Activated CD8-positive, alpha-beta memory T cell treated with anti-CD3 and anti-CD28 coated beads, Interleukin-2, amount 10 ng/mL, durations not matched to agents 7 days and 5 days (primary cell): Measurements from ENCODE around the gene TOPAZ1. TPM values are rescaled to one million over a fixed set of nuclear protein-coding genes. Genes with fewer than 3 reads are reported as not detected.
A peak's percentile ranks its signal among the peaks of the same experiment; 100 is the strongest.

Experiments
- ATAC-seq: fragments of 150-1000 bp; cut with Tn5 transposase; one replicate; pipeline ENCODE4 v1.10.0; 2021; ENCODE audit warnings: moderate library complexity
- CTCF ChIA-PET: fragments of 350-600 bp; sonication (Branson Sonifier 250); formaldehyde crosslinking; loops from one replicate; lab custom pipeline; 2021; ENCODE audit warnings: antibody characterized with exemption; lab: Charles Lee
- DNase-seq: peaks from one replicate; pipeline ENCODE4 v3.0.0-alpha.2; 2020
- H3K27ac Mint-ChIP-seq: one replicate; pipeline ENCODE4 v1.8.0; 2021; ENCODE audit warnings: mild to moderate bottlenecking, mixed read lengths
- H3K27me3 Mint-ChIP-seq: one replicate; pipeline ENCODE4 v1.8.0; 2021; ENCODE audit warnings: mixed read lengths
- H3K36me3 Mint-ChIP-seq: one replicate; pipeline ENCODE4 v1.8.0; 2021; ENCODE audit warnings: mild to moderate bottlenecking, mixed read lengths
- H3K4me1 Mint-ChIP-seq: one replicate; pipeline ENCODE4 v1.8.0; 2021; ENCODE audit warnings: mixed read lengths
- H3K4me3 Mint-ChIP-seq: one replicate; pipeline ENCODE4 v1.8.0; 2021; ENCODE audit warnings: mild to moderate bottlenecking, moderate library complexity, mixed read lengths
- H3K9me3 Mint-ChIP-seq: one replicate; pipeline ENCODE4 v1.8.0; 2022; ENCODE audit warnings: low read depth, mixed read lengths
- total RNA-seq, 2 experiments: library from RNA; stranded (reverse); gene quantifications; one replicate each; pipeline ENCODE4 v1.2.3, GENCODE V29; 2021

Gene TOPAZ1
- total RNA-seq, 2 experiments from 2014 or later = not detected

GRCh38 chr3:44323341-44323955 lies 81.8 kb downstream of the TOPAZ1 start:
- Mint-ChIP-seq H3K4me1 (no peaks in the 10 kb centered on the region), H3K4me3 (no peak overlapping the region), H3K36me3 (no peaks in the 10 kb centered on the region), H3K27me3 (peaks cover 30% of the 10 kb centered on the region), H3K9me3 (no peaks in the 10 kb centered on the region), H3K27ac (no peak overlapping the region)
- CTCF ChIA-PET = interaction anchor here (0.7 to 1.0 kb wide), 2 partner anchors 10 to 15 kb away, joined by 3 read pairs; no protein-coding TSS in a partner anchor
- peak; percentile 59 for DNase-seq
- ATAC-seq = no peak

GRCh38 chr3:44324584-44324983 lies 82.9 kb downstream of the TOPAZ1 start:
- Mint-ChIP-seq H3K27ac (no peak overlapping the region), H3K4me3 (no peak overlapping the region), H3K4me1 (no peaks in the 10 kb centered on the region), H3K27me3 (peaks cover 31% of the 10 kb centered on the region), H3K9me3 (no peaks in the 10 kb centered on the region), H3K36me3 (no peaks in the 10 kb centered on the region)
- DNase-seq (no peak), ATAC-seq (no peak)
- CTCF ChIA-PET = no interaction called here

GRCh38 chr3:44326019-44326418 lies 84.3 kb downstream of the TOPAZ1 start:
- Mint-ChIP-seq H3K4me1 (no peaks in the 10 kb centered on the region), H3K27ac (no peak overlapping the region), H3K27me3 (peaks cover 36% of the 10 kb centered on the region), H3K36me3 (no peaks in the 10 kb centered on the region), H3K4me3 (no peak overlapping the region), H3K9me3 (no peaks in the 10 kb centered on the region)
- no peak for ATAC-seq
- CTCF ChIA-PET = no interaction called here
- DNase-seq = no peak

GRCh38 chr3:44326515-44326914 lies 84.8 kb downstream of the TOPAZ1 start:
- peaks cover 31% of the 10 kb centered on the region for H3K27me3 Mint-ChIP-seq
- no peaks in the 10 kb centered on the region for H3K36me3 Mint-ChIP-seq
- no peak for ATAC-seq
- no peak overlapping the region for H3K4me3 Mint-ChIP-seq
- no peaks in the 10 kb centered on the region for H3K4me1 Mint-ChIP-seq
- DNase-seq = no peak
- CTCF ChIA-PET = no interaction called here
- H3K9me3 Mint-ChIP-seq = no peaks in the 10 kb centered on the region
- H3K27ac Mint-ChIP-seq = no peak overlapping the region

- Mint-ChIP-seq H3K9me3 (no peaks in the 10 kb centered on the region), H3K27ac (no peak overlapping the region), H3K4me1 (no peaks in the 10 kb centered on the region), H3K4me3 (no peak overlapping the region), H3K27me3 (peaks cover 29% of the 10 kb centered on the region), H3K36me3 (no peaks in the 10 kb centered on the region)
- DNase-seq = no peak
- CTCF ChIA-PET = interaction anchor here (0.7 to 1.1 kb wide), 2 partner anchors 8 to 10 kb away, joined by 3 read pairs; no protein-coding TSS in a partner anchor
- no peak for ATAC-seq
These were observed 88.3 kb downstream of the TOPAZ1 start for GRCh38 chr3:44329946-44330345.

- H3K4me1 Mint-ChIP-seq = no peaks in the 10 kb centered on the region
- H3K36me3 Mint-ChIP-seq = no peaks in the 10 kb centered on the region
- peaks cover 26% of the 10 kb centered on the region for H3K27me3 Mint-ChIP-seq
- no peak overlapping the region for H3K4me3 Mint-ChIP-seq
- ATAC-seq (no peak), DNase-seq (no peak)
- CTCF ChIA-PET = no interaction called here
- no peak overlapping the region for H3K27ac Mint-ChIP-seq
- H3K9me3 Mint-ChIP-seq = no peaks in the 10 kb centered on the region
These were observed 88.8 kb downstream of the TOPAZ1 start for GRCh38 chr3:44330444-44330843.

GRCh38 chr3:44334326-44334725 lies 92.6 kb downstream of the TOPAZ1 start:
- no peak for ATAC-seq
- CTCF ChIA-PET = no interaction called here
- DNase-seq = no peak
- Mint-ChIP-seq H3K36me3 (no peaks in the 10 kb centered on the region), H3K27ac (no peak overlapping the region), H3K4me1 (peaks cover 9% of the 10 kb centered on the region), H3K4me3 (no peak overlapping the region), H3K27me3 (peaks cover 14% of the 10 kb centered on the region), H3K9me3 (no peaks in the 10 kb centered on the region)

- H3K36me3 Mint-ChIP-seq = peaks cover 9% of the 10 kb centered on the region
- peaks cover 22% of the 10 kb centered on the region for H3K4me1 Mint-ChIP-seq
- H3K9me3 Mint-ChIP-seq = no peaks in the 10 kb centered on the region
- peak overlapping the region; percentile 99 for H3K4me3 Mint-ChIP-seq
- peaks cover 9% of the 10 kb centered on the region for H3K27me3 Mint-ChIP-seq
- peak overlapping the region; percentile 95 for H3K27ac Mint-ChIP-seq
- ATAC-seq (no peak), DNase-seq (no peak)
- CTCF ChIA-PET = interaction anchor here (1.1 to 1.5 kb wide), 3 partner anchors 8 to 174 kb away, joined by 3 to 5 read pairs (median 4); no protein-coding TSS in a partner anchor
These were observed 95.6 kb downstream of the TOPAZ1 start for GRCh38 chr3:44337248-44337785.

GRCh38 chr3:44338010-44338827 lies 96.5 kb downstream of the TOPAZ1 start, which contains the start of gene TCAIM:
Gene TCAIM, plus strand, starts transcription at chr3:44338766. Its CDS starts 16,017 bp downstream, at chr3:44354783.
- Mint-ChIP-seq H3K27ac (peak within 1 kb of the TSS; percentile 99), H3K36me3 (peaks cover 11% of the 10 kb centered on the region), H3K4me1 (peaks cover 22% of the 10 kb centered on the region), H3K4me3 (peak within 1 kb of the TSS; percentile 99), H3K27me3 (peaks cover 5% of the 10 kb centered on the region), H3K9me3 (no peaks in the 10 kb centered on the region)
- DNase-seq (peak; percentile 99), ATAC-seq (peak; percentile 96)
- CTCF ChIA-PET = interaction anchor here (0.7 to 1.5 kb wide), 5 partner anchors 9 to 173 kb away, joined by 3 to 5 read pairs (median 4); partner anchors contain the start of gene ZNF445

GRCh38 chr3:44338828-44339127 lies 97.1 kb downstream of the TOPAZ1 start:
- H3K4me1 Mint-ChIP-seq = peaks cover 22% of the 10 kb centered on the region
- H3K27me3 Mint-ChIP-seq = no peaks in the 10 kb centered on the region
- H3K4me3 Mint-ChIP-seq = peak overlapping the region; percentile 99
- peak overlapping the region; percentile 99 for H3K27ac Mint-ChIP-seq
- peaks cover 11% of the 10 kb centered on the region for H3K36me3 Mint-ChIP-seq
- CTCF ChIA-PET = interaction anchor here (1.0 to 1.5 kb wide), 2 partner anchors 139 to 172 kb away, joined by 4 to 5 read pairs; partner anchors contain the start of gene ZNF445
- no peak for ATAC-seq
- DNase-seq = no peak
- no peaks in the 10 kb centered on the region for H3K9me3 Mint-ChIP-seq

GRCh38 chr3:44339181-44340057 lies 97.7 kb downstream of the TOPAZ1 start:
- peaks cover 22% of the 10 kb centered on the region for H3K4me1 Mint-ChIP-seq
- CTCF ChIA-PET = interaction anchor here (1.0 to 1.5 kb wide), 3 partner anchors 138 to 171 kb away, joined by 3 to 5 read pairs (median 4); partner anchors contain the start of gene ZNF445
- no peak for DNase-seq
- H3K27me3 Mint-ChIP-seq = no peaks in the 10 kb centered on the region
- peaks cover 11% of the 10 kb centered on the region for H3K36me3 Mint-ChIP-seq
- peak overlapping the region; percentile 99 for H3K4me3 Mint-ChIP-seq
- ATAC-seq = no peak
- H3K9me3 Mint-ChIP-seq = no peaks in the 10 kb centered on the region
- H3K27ac Mint-ChIP-seq = peak overlapping the region; percentile 99

GRCh38 chr3:44340058-44340395 lies 98.3 kb downstream of the TOPAZ1 start:
- CTCF ChIA-PET = interaction anchor here (1.1 kb wide), 1 partner anchor 171 kb away, joined by 3 read pairs; no protein-coding TSS in a partner anchor

More at GRCh38 chr3:44340058-44340395, 98.3 kb downstream of the TOPAZ1 start:
- Mint-ChIP-seq H3K4me1 (peaks cover 22% of the 10 kb centered on the region), H3K27ac (peak overlapping the region; percentile 69), H3K27me3 (no peaks in the 10 kb centered on the region), H3K36me3 (peaks cover 11% of the 10 kb centered on the region), H3K4me3 (peak overlapping the region; percentile 99), H3K9me3 (no peaks in the 10 kb centered on the region)
- DNase-seq (no peak), ATAC-seq (no peak)
